ENCODE measurements around the gene MIA2. TPM values are rescaled to one million over a fixed set of nuclear protein-coding genes. Genes with fewer than 3 reads are reported as not detected.

MIA2 gene
- polyA plus RNA-seq, 1 of the 3 experiments (the other 2 are of a cell fraction) = 2.6 TPM

GRCh38 chr14:39395555-39396254, 162.0 kb downstream of the MIA2 start:
- H3K36me3 ChIP-seq (replicated peaks in 1 of 2; ENCODE audit: control insufficient read depth in 1 of 2, insufficient read depth in 2 of 2, low read length in 1 of 2) = peaks cover 0 to 4% of the 10 kb centered on the region in 2 experiments
- CTCF ChIA-PET = no interaction called here
- POLR2A ChIA-PET = no interaction called here
- 53% methylated on average over 2 of the region's 4 CpGs for WGBS (ENCODE audit: low lambda C conversion rate)
- H3K9ac ChIP-seq = no peak overlapping the region
- DNase-seq = no peak
- no peak overlapping the region for H3K4me3 ChIP-seq (ENCODE audit: low read depth in 2 of 2, low read length in 1 of 2)
- H3K4me1 ChIP-seq (ENCODE audit: control insufficient read depth in 1 of 2, insufficient read depth in 2 of 2, low read depth in 1 of 2, low read length in 1 of 2) = no peaks in the 10 kb centered on the region
- no peaks in the 10 kb centered on the region for H4K20me1 ChIP-seq (ENCODE audit: insufficient read depth)
- TF ChIP-seq REST (IDR thresholded peaks at IDR 0.05; ENCODE audit: low read depth, low read length) (no peak), FOXM1 (IDR thresholded peaks at IDR 0.05; ENCODE audit: low read depth) (no peak), NFIC (IDR thresholded peaks at IDR 0.05; ENCODE audit: borderline replicate concordance) (no peak), MXI1 (IDR thresholded peaks at IDR 0.05; ENCODE audit: low read depth, low read length) (no peak), TCF12 (IDR thresholded peaks at IDR 0.05) (no peak), FOSL2 (IDR thresholded peaks at IDR 0.05; ENCODE audit: borderline replicate concordance, low read depth) (0 out of 2 replicates have a peak, but pooled peaks have one; percentile 5)
- no peaks in the 10 kb centered on the region for H3K9me3 ChIP-seq
- H2AFZ ChIP-seq (ENCODE audit: low read depth) = no peak overlapping the region
- no peaks in the 10 kb centered on the region for H3K9me2 ChIP-seq
- H3K4me2 ChIP-seq = 0 out of 2 replicates have a peak overlapping the region, but pooled peaks have one; percentile 24
- no peaks in the 10 kb centered on the region for H3K79me2 ChIP-seq (ENCODE audit: insufficient read depth)
- no peaks in the 10 kb centered on the region for H3K27me3 ChIP-seq (ENCODE audit: insufficient read depth)
- no peak overlapping the region for H3K27ac ChIP-seq (ENCODE audit: low read depth in 2 of 2, low read length in 1 of 2)
- H3F3A ChIP-seq (replicated peaks; ENCODE audit: insufficient read depth) = peaks cover 5% of the 10 kb centered on the region

- DNase-seq = no peak
Observed at GRCh38 chr14:39396448-39396847, 162.7 kb downstream of the MIA2 start.

GRCh38 chr14:39398382-39398781, 164.7 kb downstream of the MIA2 start:
- Histone ChIP-seq H3K79me2 (ENCODE audit: insufficient read depth) (no peaks in the 10 kb centered on the region), H3K9ac (no peak overlapping the region), H3K4me2 (no peak overlapping the region), H3K27me3 (ENCODE audit: insufficient read depth) (no peaks in the 10 kb centered on the region), H3F3A (replicated peaks; ENCODE audit: insufficient read depth) (peaks cover 5% of the 10 kb centered on the region), H3K4me1 (ENCODE audit: control insufficient read depth in 1 of 2, insufficient read depth in 2 of 2, low read depth in 1 of 2, low read length in 1 of 2) (no peaks in the 10 kb centered on the region), H3K9me3 (no peaks in the 10 kb centered on the region), H3K27ac (ENCODE audit: low read depth in 2 of 2, low read length in 1 of 2) (no peak overlapping the region), H4K20me1 (ENCODE audit: insufficient read depth) (no peaks in the 10 kb centered on the region), H3K36me3 (replicated peaks in 1 of 2; ENCODE audit: control insufficient read depth in 1 of 2, insufficient read depth in 2 of 2, low read length in 1 of 2) (peaks cover 0 to 4% of the 10 kb centered on the region in 2 experiments), H3K4me3 (ENCODE audit: low read depth in 2 of 2, low read length in 1 of 2) (no peak overlapping the region), H3K9me2 (no peaks in the 10 kb centered on the region), H2AFZ (ENCODE audit: low read depth) (no peak overlapping the region)
- CTCF ChIA-PET = no interaction called here
- TF ChIP-seq TEAD4 (IDR thresholded peaks at IDR 0.05; ENCODE audit: borderline replicate concordance, insufficient read depth) = no peak
- POLR2A ChIA-PET = no interaction called here
- no peak for DNase-seq
- WGBS (ENCODE audit: low lambda C conversion rate) = 74% methylated on average over 6 of the region's 6 CpGs

More at GRCh38 chr14:39396448-39396847, 162.7 kb downstream of the MIA2 start:
- CTCF ChIA-PET = no interaction called here
- Histone ChIP-seq H3K27ac (ENCODE audit: low read depth in 2 of 2, low read length in 1 of 2) (no peak overlapping the region), H3K4me1 (ENCODE audit: control insufficient read depth in 1 of 2, insufficient read depth in 2 of 2, low read depth in 1 of 2, low read length in 1 of 2) (no peaks in the 10 kb centered on the region), H3K4me3 (ENCODE audit: low read depth in 2 of 2, low read length in 1 of 2) (no peak overlapping the region), H2AFZ (ENCODE audit: low read depth) (no peak overlapping the region), H3K9me2 (no peaks in the 10 kb centered on the region), H3F3A (replicated peaks; ENCODE audit: insufficient read depth) (peaks cover 5% of the 10 kb centered on the region), H3K27me3 (ENCODE audit: insufficient read depth) (no peaks in the 10 kb centered on the region), H3K4me2 (no peak overlapping the region), H3K9me3 (no peaks in the 10 kb centered on the region), H3K79me2 (ENCODE audit: insufficient read depth) (no peaks in the 10 kb centered on the region), H3K36me3 (replicated peaks in 1 of 2; ENCODE audit: control insufficient read depth in 1 of 2, insufficient read depth in 2 of 2, low read length in 1 of 2) (peaks cover 0 to 4% of the 10 kb centered on the region in 2 experiments), H3K9ac (no peak overlapping the region), H4K20me1 (ENCODE audit: insufficient read depth) (no peaks in the 10 kb centered on the region)
- POLR2A ChIA-PET = no interaction called here
- TF ChIP-seq SMC3 (IDR thresholded peaks at IDR 0.05; ENCODE audit: low read depth, low read length) (no peak), JUND (IDR thresholded peaks at IDR 0.05) (no peak), SIN3A (IDR thresholded peaks at IDR 0.05; ENCODE audit: borderline replicate concordance, low read depth, low read length) (no peak)
